Calu3 (cell line): ENCODE results near the gene PDE10A. TPM values are rescaled to one million over a fixed set of nuclear protein-coding genes. Genes with fewer than 3 reads are reported as not detected.

Experiments
- BruUV-seq: library from RNA; stranded (reverse); fragments of 400-500 nt; replicated peaks from 2 replicates; lab custom pipeline; 2021; lab: Mats Ljungman, UMichigan
- CTCF ChIA-PET: fragments of 300-600 bp; sonication (Branson Sonifier 250); formaldehyde crosslinking; loops from one replicate; lab custom pipeline; 2022; ENCODE audit warnings: antibody characterized with exemption; lab: Charles Lee
- DNase-seq: peaks from one replicate; pipeline ENCODE4 v3.0.0; 2022
- H3K27ac Mint-ChIP-seq: one replicate; pipeline ENCODE4 v1.8.0; 2022; ENCODE audit warnings: mixed read lengths; ENCODE audit not compliant: unreplicated experiment
- H3K27me3 Mint-ChIP-seq: one replicate; pipeline ENCODE4 v1.8.0; 2022; ENCODE audit warnings: mixed read lengths; ENCODE audit not compliant: unreplicated experiment
- H3K36me3 Mint-ChIP-seq: one replicate; pipeline ENCODE4 v1.8.0; 2022; ENCODE audit warnings: mild to moderate bottlenecking, moderate library complexity, mixed read lengths; ENCODE audit not compliant: insufficient read depth, unreplicated experiment
- H3K4me1 Mint-ChIP-seq: one replicate; pipeline ENCODE4 v1.8.0; 2022; ENCODE audit warnings: mild to moderate bottlenecking, low read depth, mixed read lengths; ENCODE audit not compliant: unreplicated experiment
- H3K4me3 Mint-ChIP-seq: one replicate; pipeline ENCODE4 v1.8.0; 2022; ENCODE audit warnings: mild to moderate bottlenecking, low read depth, moderate library complexity, mixed read lengths; ENCODE audit not compliant: unreplicated experiment
- H3K9me3 Mint-ChIP-seq: one replicate; pipeline ENCODE4 v1.8.0; 2022; ENCODE audit warnings: low read depth, mixed read lengths; ENCODE audit not compliant: unreplicated experiment
- CTCF ChIP-seq: fragments of 200-600 bp; IDR thresholded peaks from one replicate; pipeline ENCODE4 v1.8.0; 2022; ENCODE audit warnings: antibody characterized with exemption; ENCODE audit not compliant: unreplicated experiment
- intact Hi-C: fragments of 100-400 bp; cut with micrococcal nuclease; formaldehyde crosslinking; loops from one replicate; pipeline ENCODE4 v1.10.0; 2022; ENCODE audit not compliant: unreplicated experiment
- total RNA-seq: library from RNA; stranded (reverse); gene quantifications from 2 replicates; pipeline ENCODE4 v1.2.3, GENCODE V29; 2022

PDE10A gene
- total RNA-seq, 1 experiment from 2014 or later: 22.5 TPM

- Mint-ChIP-seq H3K27me3 (no peaks in the 10 kb centered on the region), H3K9me3 (no peaks in the 10 kb centered on the region), H3K36me3 (no peaks in the 10 kb centered on the region), H3K27ac (no peak overlapping the region), H3K4me3 (no peak overlapping the region), H3K4me1 (no peaks in the 10 kb centered on the region)
- DNase-seq: no peak
- intact Hi-C loops: no loop called here
- CTCF ChIA-PET: no interaction called here
- no TSS peak for BruUV-seq
- TF ChIP-seq CTCF: no peak
Measured at GRCh38 chr6:165417278-165417865, 245.7 kb downstream of the PDE10A start.

- intact Hi-C loops: no loop called here
- H3K36me3 Mint-ChIP-seq: no peaks in the 10 kb centered on the region
- CTCF ChIA-PET: no interaction called here
- H3K4me1 Mint-ChIP-seq: no peaks in the 10 kb centered on the region
- no peaks in the 10 kb centered on the region for H3K27me3 Mint-ChIP-seq
- no peak for DNase-seq
- no peak overlapping the region for H3K27ac Mint-ChIP-seq
- H3K9me3 Mint-ChIP-seq: no peaks in the 10 kb centered on the region
- BruUV-seq: no TSS peak
- no peak for TF ChIP-seq CTCF
- no peak overlapping the region for H3K4me3 Mint-ChIP-seq
Measured at GRCh38 chr6:165404697-165405096, 258.3 kb downstream of the PDE10A start.

GRCh38 chr6:165404296-165404695 lies 258.7 kb downstream of the PDE10A start:
- H3K4me3 Mint-ChIP-seq: no peak overlapping the region
- H3K9me3 Mint-ChIP-seq: no peaks in the 10 kb centered on the region
- TF ChIP-seq CTCF: no peak
- no peaks in the 10 kb centered on the region for H3K36me3 Mint-ChIP-seq
- intact Hi-C loops: no loop called here
- no peaks in the 10 kb centered on the region for H3K27me3 Mint-ChIP-seq
- DNase-seq: no peak
- CTCF ChIA-PET: interaction anchor here (0.6 kb wide), 1 partner anchor 30 kb away, joined by 6 read pairs; no protein-coding TSS in a partner anchor
- BruUV-seq: no TSS peak
- H3K4me1 Mint-ChIP-seq: no peaks in the 10 kb centered on the region
- H3K27ac Mint-ChIP-seq: no peak overlapping the region

GRCh38 chr6:165403006-165403595 lies 259.9 kb downstream of the PDE10A start:
- TF ChIP-seq CTCF: no peak
- no TSS peak for BruUV-seq
- Mint-ChIP-seq H3K4me1 (no peaks in the 10 kb centered on the region), H3K9me3 (no peaks in the 10 kb centered on the region), H3K36me3 (no peaks in the 10 kb centered on the region), H3K27ac (no peak overlapping the region), H3K4me3 (no peak overlapping the region), H3K27me3 (no peaks in the 10 kb centered on the region)
- intact Hi-C loops: no loop called here
- no peak for DNase-seq
- CTCF ChIA-PET: no interaction called here
